ENCODE data around the gene SLC52A1. TPM values are rescaled to one million over a fixed set of nuclear protein-coding genes. Genes with fewer than 3 reads are reported as not detected.
A peak's percentile ranks its signal among the peaks of the same experiment; 100 is the strongest.

The SLC52A1 gene
- total and polyA plus RNA-seq, 2 of the 13 experiments (the other 11 are each of a cell fraction or from before 2014, with no cell fraction given), result 0.03 to 0.13 TPM

DNA sequence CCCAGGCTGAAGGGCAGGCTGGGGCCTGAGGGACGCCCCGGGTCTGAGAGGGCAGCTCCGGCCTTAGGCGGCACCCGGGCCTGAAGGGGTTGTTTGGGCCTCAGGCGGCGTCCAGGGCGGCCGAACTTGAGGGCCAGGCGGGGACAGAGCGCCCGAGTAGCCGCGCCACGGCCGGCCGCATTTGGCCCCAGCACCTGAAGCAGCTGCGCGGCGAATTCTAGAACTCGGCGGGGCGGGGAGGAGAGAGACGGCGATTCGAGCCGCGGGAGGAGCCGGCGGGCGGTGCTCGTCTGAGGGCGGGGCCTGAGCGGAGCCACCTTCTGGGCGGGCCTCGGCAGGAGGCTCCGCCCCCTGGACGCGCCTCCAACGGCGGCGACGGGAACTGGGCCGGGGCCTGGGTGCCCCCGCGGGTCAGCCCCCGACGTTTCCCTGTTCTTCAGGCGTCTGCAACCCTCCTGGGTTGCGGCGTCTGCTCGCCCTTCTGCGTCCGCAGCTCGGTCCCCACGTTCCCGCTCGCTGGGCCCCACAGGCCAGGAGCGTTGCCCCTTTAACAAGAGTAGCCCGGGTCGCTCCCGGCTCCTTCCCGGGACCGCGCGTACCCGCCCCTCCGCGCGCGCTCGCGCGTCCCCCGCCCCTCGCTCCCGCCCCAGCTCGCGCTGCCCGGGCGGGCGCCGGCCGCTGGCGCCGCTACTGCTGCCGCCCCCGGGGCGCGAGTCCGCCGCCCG is 37.8 kb downstream of the SLC52A1 start, which contains the start of the genes INCA1 and KIF1C (continued):
- TF ChIP-seq FOXP4 (CRISPR knock-in tag; IDR thresholded peaks at IDR 0.05) (no peak), ARNT (IDR thresholded peaks at IDR 0.05) (no peak), ZNF782 (CRISPR knock-in tag; IDR thresholded peaks at IDR 0.05; ENCODE audit: borderline replicate concordance) (peak; percentile 77; the same call in 1 of the 2 replicates), SP140L (CRISPR knock-in tag; IDR thresholded peaks at IDR 0.05; ENCODE audit: borderline replicate concordance) (no peak), ZMAT5 (CRISPR knock-in tag; IDR thresholded peaks at IDR 0.05; ENCODE audit: borderline replicate concordance, low read depth) (no peak), ZNF333 (CRISPR knock-in tag; IDR thresholded peaks at IDR 0.05; ENCODE audit: borderline replicate concordance) (0 out of 2 replicates have a peak, but pooled peaks have one; percentile 77), TCF7L2 (IDR thresholded peaks at IDR 0.05; ENCODE audit: low read depth, low read length) (no peak), BCL6 (CRISPR knock-in tag; IDR thresholded peaks at IDR 0.05) (no peak; the same call in 1 of the 2 replicates), CHD2 (IDR thresholded peaks at IDR 0.05; ENCODE audit: low read depth, low read length) (no peak), NFYC (CRISPR knock-in tag; IDR thresholded peaks at IDR 0.05) (no peak), ZNF784 (CRISPR knock-in tag; IDR thresholded peaks at IDR 0.05; ENCODE audit: borderline replicate concordance) (peak; percentile 84; the same call in 1 of the 2 replicates), ZSCAN29 (CRISPR knock-in tag; conservative IDR thresholded peaks at IDR 0.05) (no peak), ZBTB26 (CRISPR knock-in tag; IDR thresholded peaks at IDR 0.05; ENCODE audit: borderline replicate concordance) (0 out of 2 replicates have a peak, but pooled peaks have one; percentile 64), PHF8 (CRISPR knock-in tag; IDR thresholded peaks at IDR 0.05) (peak; percentile 77), CBX5 (CRISPR knock-in tag; IDR thresholded peaks at IDR 0.05; ENCODE audit: borderline replicate concordance) (no peak)
- TF ChIP-seq, protein P1, sequence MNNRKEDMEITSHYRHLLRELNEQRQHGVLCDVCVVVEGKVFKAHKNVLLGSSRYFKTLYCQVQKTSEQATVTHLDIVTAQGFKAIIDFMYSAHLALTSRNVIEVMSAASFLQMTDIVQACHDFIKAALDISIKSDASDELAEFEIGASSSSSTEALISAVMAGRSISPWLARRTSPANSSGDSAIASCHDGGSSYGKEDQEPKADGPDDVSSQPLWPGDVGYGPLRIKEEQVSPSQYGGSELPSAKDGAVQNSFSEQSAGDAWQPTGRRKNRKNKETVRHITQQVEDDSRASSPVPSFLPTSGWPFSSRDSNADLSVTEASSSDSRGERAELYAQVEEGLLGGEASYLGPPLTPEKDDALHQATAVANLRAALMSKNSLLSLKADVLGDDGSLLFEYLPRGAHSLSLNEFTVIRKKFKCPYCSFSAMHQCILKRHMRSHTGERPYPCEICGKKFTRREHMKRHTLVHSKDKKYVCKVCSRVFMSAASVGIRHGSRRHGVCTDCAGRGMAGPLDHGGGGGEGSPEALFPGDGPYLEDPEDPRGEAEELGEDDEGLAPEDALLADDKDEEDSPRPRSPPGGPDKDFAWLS (CRISPR knock-in tag; IDR thresholded peaks at IDR 0.05; ENCODE audit: borderline replicate concordance), result no peak
- TF ChIP-seq, protein P2, sequence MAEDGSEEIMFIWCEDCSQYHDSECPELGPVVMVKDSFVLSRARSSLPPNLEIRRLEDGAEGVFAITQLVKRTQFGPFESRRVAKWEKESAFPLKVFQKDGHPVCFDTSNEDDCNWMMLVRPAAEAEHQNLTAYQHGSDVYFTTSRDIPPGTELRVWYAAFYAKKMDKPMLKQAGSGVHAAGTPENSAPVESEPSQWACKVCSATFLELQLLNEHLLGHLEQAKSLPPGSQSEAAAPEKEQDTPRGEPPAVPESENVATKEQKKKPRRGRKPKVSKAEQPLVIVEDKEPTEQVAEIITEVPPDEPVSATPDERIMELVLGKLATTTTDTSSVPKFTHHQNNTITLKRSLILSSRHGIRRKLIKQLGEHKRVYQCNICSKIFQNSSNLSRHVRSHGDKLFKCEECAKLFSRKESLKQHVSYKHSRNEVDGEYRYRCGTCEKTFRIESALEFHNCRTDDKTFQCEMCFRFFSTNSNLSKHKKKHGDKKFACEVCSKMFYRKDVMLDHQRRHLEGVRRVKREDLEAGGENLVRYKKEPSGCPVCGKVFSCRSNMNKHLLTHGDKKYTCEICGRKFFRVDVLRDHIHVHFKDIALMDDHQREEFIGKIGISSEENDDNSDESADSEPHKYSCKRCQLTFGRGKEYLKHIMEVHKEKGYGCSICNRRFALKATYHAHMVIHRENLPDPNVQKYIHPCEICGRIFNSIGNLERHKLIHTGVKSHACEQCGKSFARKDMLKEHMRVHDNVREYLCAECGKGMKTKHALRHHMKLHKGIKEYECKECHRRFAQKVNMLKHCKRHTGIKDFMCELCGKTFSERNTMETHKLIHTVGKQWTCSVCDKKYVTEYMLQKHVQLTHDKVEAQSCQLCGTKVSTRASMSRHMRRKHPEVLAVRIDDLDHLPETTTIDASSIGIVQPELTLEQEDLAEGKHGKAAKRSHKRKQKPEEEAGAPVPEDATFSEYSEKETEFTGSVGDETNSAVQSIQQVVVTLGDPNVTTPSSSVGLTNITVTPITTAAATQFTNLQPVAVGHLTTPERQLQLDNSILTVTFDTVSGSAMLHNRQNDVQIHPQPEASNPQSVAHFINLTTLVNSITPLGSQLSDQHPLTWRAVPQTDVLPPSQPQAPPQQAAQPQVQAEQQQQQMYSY (CRISPR knock-in tag; IDR thresholded peaks at IDR 0.05), result peak; percentile 11; the same call in 1 of the 2 replicates
- TF ChIP-seq, protein P3, sequence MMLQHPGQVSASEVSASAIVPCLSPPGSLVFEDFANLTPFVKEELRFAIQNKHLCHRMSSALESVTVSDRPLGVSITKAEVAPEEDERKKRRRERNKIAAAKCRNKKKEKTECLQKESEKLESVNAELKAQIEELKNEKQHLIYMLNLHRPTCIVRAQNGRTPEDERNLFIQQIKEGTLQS (CRISPR knock-in tag; IDR thresholded peaks at IDR 0.05), result no peak

Measured in HepG2 (cell line).